ENCODE data around the gene FLNB.

The FLNB gene

GRCh38 chr3:58012302-58012701, 4.1 kb downstream of the FLNB start:
- Histone ChIP-seq H3K36me3 (ENCODE audit: insufficient read depth, low read length) (no peaks in the 10 kb centered on the region), H3K79me2 (ENCODE audit: insufficient read depth, low read length) (peaks cover 55% of the 10 kb centered on the region), H3K9ac (ENCODE audit: low read depth, low read length, poor library complexity, severe bottlenecking) (no peak overlapping the region), H4K20me1 (ENCODE audit: insufficient read depth, low read length, poor library complexity, severe bottlenecking) (no peaks in the 10 kb centered on the region), H3K4me1 (ENCODE audit: insufficient read depth, low read length, poor library complexity, severe bottlenecking) (peaks cover 42% of the 10 kb centered on the region), H3K9me2 (replicated peaks; ENCODE audit: low read depth, low read length) (no peaks in the 10 kb centered on the region), H3F3A (ENCODE audit: low read depth) (no peaks in the 10 kb centered on the region), H3K4me2 (ENCODE audit: low read depth, low read length, poor library complexity, severe bottlenecking) (peak overlapping the region; percentile 92), H3K27me3 (ENCODE audit: insufficient read depth, low read length, poor library complexity, severe bottlenecking) (no peaks in the 10 kb centered on the region), H3K4me3 (ENCODE audit: low read length, poor library complexity, severe bottlenecking) (peak overlapping the region; percentile 29), H2AFZ (ENCODE audit: low read length) (no peak overlapping the region), H3K9me3 (ENCODE audit: insufficient read depth, low read depth, low read length) (no peaks in the 10 kb centered on the region)
- TF ChIP-seq EZH2phosphoT487 (IDR thresholded peaks at IDR 0.05; ENCODE audit: borderline replicate concordance) (no peak), CTCF (conservative IDR thresholded peaks at IDR 0.05; ENCODE audit: low read length) (no peak)

GRCh38 chr3:58013099-58013498, 4.9 kb downstream of the FLNB start:
- Histone ChIP-seq H4K20me1 (ENCODE audit: insufficient read depth, low read length, poor library complexity, severe bottlenecking) (no peaks in the 10 kb centered on the region), H3K4me2 (ENCODE audit: low read depth, low read length, poor library complexity, severe bottlenecking) (peak overlapping the region; percentile 92), H3K36me3 (ENCODE audit: insufficient read depth, low read length) (no peaks in the 10 kb centered on the region), H3K9ac (ENCODE audit: low read depth, low read length, poor library complexity, severe bottlenecking) (no peak overlapping the region), H3F3A (ENCODE audit: low read depth) (no peaks in the 10 kb centered on the region), H3K4me1 (ENCODE audit: insufficient read depth, low read length, poor library complexity, severe bottlenecking) (peaks cover 42% of the 10 kb centered on the region), H2AFZ (ENCODE audit: low read length) (no peak overlapping the region), H3K79me2 (ENCODE audit: insufficient read depth, low read length) (peaks cover 59% of the 10 kb centered on the region), H3K9me3 (ENCODE audit: insufficient read depth, low read depth, low read length) (no peaks in the 10 kb centered on the region), H3K27me3 (ENCODE audit: insufficient read depth, low read length, poor library complexity, severe bottlenecking) (no peaks in the 10 kb centered on the region), H3K9me2 (replicated peaks; ENCODE audit: low read depth, low read length) (no peaks in the 10 kb centered on the region), H3K4me3 (ENCODE audit: low read length, poor library complexity, severe bottlenecking) (peak overlapping the region; percentile 29)
- TF ChIP-seq CTCF (conservative IDR thresholded peaks at IDR 0.05; ENCODE audit: low read length) (no peak), EZH2phosphoT487 (IDR thresholded peaks at IDR 0.05; ENCODE audit: borderline replicate concordance) (no peak)

GRCh38 chr3:58013973-58014649, 5.9 kb downstream of the FLNB start:
- Histone ChIP-seq H3K79me2 (ENCODE audit: insufficient read depth, low read length) (peaks cover 51% of the 10 kb centered on the region), H3K4me3 (ENCODE audit: low read length, poor library complexity, severe bottlenecking) (no peak overlapping the region), H2AFZ (ENCODE audit: low read length) (no peak overlapping the region), H3K36me3 (ENCODE audit: insufficient read depth, low read length) (no peaks in the 10 kb centered on the region), H3K9me3 (ENCODE audit: insufficient read depth, low read depth, low read length) (no peaks in the 10 kb centered on the region), H3K9me2 (replicated peaks; ENCODE audit: low read depth, low read length) (no peaks in the 10 kb centered on the region), H4K20me1 (ENCODE audit: insufficient read depth, low read length, poor library complexity, severe bottlenecking) (no peaks in the 10 kb centered on the region), H3F3A (ENCODE audit: low read depth) (no peaks in the 10 kb centered on the region), H3K4me1 (ENCODE audit: insufficient read depth, low read length, poor library complexity, severe bottlenecking) (peaks cover 38% of the 10 kb centered on the region), H3K9ac (ENCODE audit: low read depth, low read length, poor library complexity, severe bottlenecking) (no peak overlapping the region), H3K4me2 (ENCODE audit: low read depth, low read length, poor library complexity, severe bottlenecking) (peak overlapping the region; percentile 92), H3K27me3 (ENCODE audit: insufficient read depth, low read length, poor library complexity, severe bottlenecking) (no peaks in the 10 kb centered on the region)
- TF ChIP-seq CTCF (conservative IDR thresholded peaks at IDR 0.05; ENCODE audit: low read length) (no peak), EZH2phosphoT487 (IDR thresholded peaks at IDR 0.05; ENCODE audit: borderline replicate concordance) (no peak)

Measured in Loucy (cell line).